Rectal smooth muscle tissue (tissue), 1 donor: Measurements from ENCODE around the gene SLC35B1.

Source experiments
- H3K27ac ChIP-seq: one replicate; pipeline ENCODE4 v1.7.0; 2013; ENCODE audit warnings: low read depth, low read length, inconsistent platforms
- H3K27me3 ChIP-seq: one replicate; pipeline ENCODE4 v1.7.0; 2013; ENCODE audit warnings: low read length; ENCODE audit not compliant: control insufficient read depth, insufficient read depth
- H3K36me3 ChIP-seq: one replicate; pipeline ENCODE4 v1.7.0; 2013; ENCODE audit warnings: low read length; ENCODE audit not compliant: control insufficient read depth, insufficient read depth
- H3K4me1 ChIP-seq: one replicate; pipeline ENCODE4 v1.7.0; 2013; ENCODE audit warnings: low read length; ENCODE audit not compliant: control insufficient read depth, insufficient read depth
- H3K4me3 ChIP-seq: one replicate; pipeline ENCODE4 v1.7.0; 2013; ENCODE audit warnings: low read length
- H3K9ac ChIP-seq: one replicate; pipeline ENCODE4 v1.7.0; 2013; ENCODE audit warnings: low read length

Gene SLC35B1

DNA sequence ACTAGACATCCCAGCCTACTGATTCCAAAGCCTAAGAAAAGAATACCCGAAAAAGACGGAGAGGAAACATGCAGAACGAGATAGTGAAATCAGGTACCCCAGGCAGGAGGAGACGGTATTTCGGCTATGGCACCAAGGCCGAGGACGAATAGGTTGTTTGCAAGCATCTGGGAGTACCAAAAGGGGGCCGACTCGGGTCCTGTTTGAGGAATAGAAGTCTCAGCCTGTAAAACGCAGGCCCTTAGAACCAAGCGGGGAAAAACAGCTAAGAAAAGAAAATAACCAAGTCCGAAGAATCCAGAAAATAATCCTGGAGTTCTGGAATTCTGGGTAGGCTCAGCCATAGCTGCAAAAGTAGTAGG lies 537 bp downstream of the SLC35B1 start:
- H3K36me3 ChIP-seq, result peaks cover 35% of the 10 kb centered on the region
- H3K27ac ChIP-seq, result peak overlapping the region; percentile 94
- peaks cover 12% of the 10 kb centered on the region for H3K4me1 ChIP-seq
- H3K27me3 ChIP-seq, result no peaks in the 10 kb centered on the region
- peak overlapping the region; percentile 87 for H3K4me3 ChIP-seq
- peak overlapping the region; percentile 66 for H3K9ac ChIP-seq

- peaks cover 38% of the 10 kb centered on the region for H3K36me3 ChIP-seq
- H3K27ac ChIP-seq, result no peak overlapping the region
- peaks cover 12% of the 10 kb centered on the region for H3K4me1 ChIP-seq
- H3K4me3 ChIP-seq, result no peak overlapping the region
- no peaks in the 10 kb centered on the region for H3K27me3 ChIP-seq
- H3K9ac ChIP-seq, result no peak overlapping the region
These were observed 2.5 kb downstream of the SLC35B1 start for GRCh38 chr17:49705254-49705653.

GRCh38 chr17:49703557-49704277 lies 4.0 kb downstream of the SLC35B1 start:
- no peak overlapping the region for H3K27ac ChIP-seq
- H3K36me3 ChIP-seq, result peaks cover 39% of the 10 kb centered on the region
- H3K4me1 ChIP-seq, result peaks cover 12% of the 10 kb centered on the region
- H3K27me3 ChIP-seq, result no peaks in the 10 kb centered on the region
- no peak overlapping the region for H3K9ac ChIP-seq
- no peak overlapping the region for H3K4me3 ChIP-seq

- Histone ChIP-seq H3K36me3 (peaks cover 39% of the 10 kb centered on the region), H3K27me3 (no peaks in the 10 kb centered on the region), H3K9ac (no peak overlapping the region), H3K4me3 (no peak overlapping the region), H3K27ac (no peak overlapping the region), H3K4me1 (no peaks in the 10 kb centered on the region)
These were observed 6.8 kb downstream of the SLC35B1 start for GRCh38 chr17:49700960-49701359.

GRCh38 chr17:49699966-49700575 lies 7.7 kb downstream of the SLC35B1 start:
- Histone ChIP-seq H3K36me3 (peaks cover 32% of the 10 kb centered on the region), H3K9ac (no peak overlapping the region), H3K27me3 (no peaks in the 10 kb centered on the region), H3K27ac (no peak overlapping the region), H3K4me1 (peaks cover 4% of the 10 kb centered on the region), H3K4me3 (no peak overlapping the region)

DNA sequence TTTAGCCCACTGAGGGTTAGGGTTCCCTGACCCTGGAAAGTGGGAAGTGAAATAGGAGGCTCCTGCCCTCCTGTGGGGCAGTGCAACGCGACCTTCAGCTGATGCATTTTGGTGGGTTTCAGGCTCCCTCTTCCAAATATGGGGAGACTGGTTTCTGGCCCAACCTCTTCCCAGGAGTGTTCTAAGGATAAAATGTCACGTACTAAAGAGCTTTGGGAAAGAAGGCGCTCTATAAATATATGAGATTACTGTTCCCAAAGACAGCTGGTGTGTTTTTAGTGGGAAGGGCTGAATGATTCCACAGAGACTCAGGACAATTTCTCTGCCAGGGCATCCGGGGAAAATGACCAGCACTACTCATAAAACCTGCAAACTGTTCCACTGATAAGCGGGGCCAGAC lies 9.8 kb downstream of the SLC35B1 start:
- Histone ChIP-seq H3K27me3 (no peaks in the 10 kb centered on the region), H3K27ac (no peak overlapping the region), H3K4me3 (no peak overlapping the region), H3K9ac (no peak overlapping the region), H3K4me1 (peaks cover 7% of the 10 kb centered on the region), H3K36me3 (peaks cover 18% of the 10 kb centered on the region)

GRCh38 chr17:49696233-49696761 lies 11.5 kb downstream of the SLC35B1 start:
- Histone ChIP-seq H3K4me3 (no peak overlapping the region), H3K27me3 (no peaks in the 10 kb centered on the region), H3K9ac (no peak overlapping the region), H3K27ac (no peak overlapping the region), H3K4me1 (peaks cover 22% of the 10 kb centered on the region), H3K36me3 (peaks cover 10% of the 10 kb centered on the region)

DNA sequence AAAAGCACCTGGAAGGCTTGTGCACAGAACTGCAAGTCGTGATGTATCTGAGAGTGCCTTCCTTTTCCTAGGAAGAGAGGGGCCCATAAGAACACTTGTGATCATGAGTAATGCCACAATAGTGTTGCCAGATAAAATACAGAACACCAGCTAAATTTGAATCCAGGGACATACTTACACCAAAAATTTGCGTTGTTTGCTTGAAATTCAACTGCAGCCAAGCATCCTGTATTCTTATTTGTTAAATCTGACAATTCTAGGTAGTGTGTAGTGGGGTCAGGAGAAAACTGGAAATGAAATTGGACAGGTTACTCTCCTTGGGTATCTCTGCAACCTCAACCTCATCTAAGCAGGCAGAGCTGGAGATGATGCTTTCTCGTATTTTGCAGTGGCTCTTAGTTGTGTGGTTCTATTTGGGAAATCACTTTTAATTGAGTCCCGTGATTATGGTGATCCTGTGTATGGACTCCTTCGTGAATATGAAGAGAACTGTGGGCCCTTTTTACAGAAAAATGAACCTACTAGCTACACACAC lies 12.0 kb downstream of the SLC35B1 start:
- H3K9ac ChIP-seq, result no peak overlapping the region
- no peaks in the 10 kb centered on the region for H3K27me3 ChIP-seq
- no peak overlapping the region for H3K27ac ChIP-seq
- H3K4me1 ChIP-seq, result peaks cover 24% of the 10 kb centered on the region
- H3K4me3 ChIP-seq, result no peak overlapping the region
- H3K36me3 ChIP-seq, result peaks cover 6% of the 10 kb centered on the region

DNA sequence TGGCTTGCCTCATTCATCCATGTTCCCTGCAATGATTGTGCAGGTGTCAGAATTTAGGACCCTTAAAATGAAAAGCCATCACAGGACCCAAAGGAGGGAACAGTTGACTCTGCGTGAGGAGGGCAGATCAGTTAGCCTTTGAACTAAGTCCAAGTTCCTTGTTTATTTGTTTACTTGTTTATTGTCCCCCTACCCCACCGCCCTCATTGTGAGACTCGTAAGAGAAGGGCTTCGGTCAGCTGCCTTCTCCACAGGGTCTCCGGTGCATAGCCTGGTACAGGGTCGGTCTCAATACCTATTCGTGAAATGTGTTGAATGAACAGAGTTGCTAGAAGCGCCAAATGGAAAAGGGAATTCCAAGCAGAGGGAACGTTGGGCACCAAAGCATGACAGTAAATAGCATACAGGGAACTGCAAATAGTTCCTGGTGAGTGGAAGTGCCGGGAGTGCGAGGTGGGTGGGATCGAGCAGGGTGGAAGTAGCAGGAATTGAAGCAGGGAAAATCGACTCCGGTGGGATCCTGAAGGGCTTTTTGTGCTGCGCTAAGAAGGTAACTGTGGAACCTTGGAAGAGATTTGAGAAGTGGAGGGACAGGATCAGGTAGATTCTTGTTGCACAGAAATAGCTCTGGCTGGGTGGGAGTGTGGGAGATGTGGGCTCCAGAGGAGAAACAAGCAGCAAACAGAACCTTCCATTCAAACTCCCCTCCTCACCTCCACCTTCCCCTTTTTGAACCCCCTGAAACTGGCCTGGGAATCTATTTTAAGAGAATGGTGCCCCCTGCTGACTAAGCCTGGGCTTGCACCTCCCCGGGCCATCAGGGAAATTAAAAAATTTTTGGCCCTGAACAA lies 12.7 kb downstream of the SLC35B1 start:
- no peak overlapping the region for H3K9ac ChIP-seq
- H3K4me3 ChIP-seq, result peak overlapping the region; percentile 39
- H3K27ac ChIP-seq, result no peak overlapping the region
- peaks cover 27% of the 10 kb centered on the region for H3K4me1 ChIP-seq
- no peaks in the 10 kb centered on the region for H3K36me3 ChIP-seq
- no peaks in the 10 kb centered on the region for H3K27me3 ChIP-seq

- no peak overlapping the region for H3K4me3 ChIP-seq
- no peaks in the 10 kb centered on the region for H3K36me3 ChIP-seq
- H3K9ac ChIP-seq, result no peak overlapping the region
- H3K27ac ChIP-seq, result peak overlapping the region; percentile 92
- H3K27me3 ChIP-seq, result no peaks in the 10 kb centered on the region
- H3K4me1 ChIP-seq, result peaks cover 27% of the 10 kb centered on the region
These were observed 15.0 kb downstream of the SLC35B1 start for GRCh38 chr17:49692751-49693150.

GRCh38 chr17:49691677-49692191 lies 16.0 kb downstream of the SLC35B1 start:
- H3K27me3 ChIP-seq, result no peaks in the 10 kb centered on the region
- H3K4me3 ChIP-seq, result peak overlapping the region; percentile 26
- H3K27ac ChIP-seq, result peak overlapping the region; percentile 92
- H3K9ac ChIP-seq, result peak overlapping the region; percentile 40
- no peaks in the 10 kb centered on the region for H3K36me3 ChIP-seq
- H3K4me1 ChIP-seq, result peaks cover 27% of the 10 kb centered on the region
